Measurements from ENCODE around the gene MKNK2.

The MKNK2 gene

GRCh38 chr19:2081873-2082810, 31.1 kb upstream of the MKNK2 start:
- H3K27ac ChIP-seq, result no peak overlapping the region
- no peak for DNase-seq (ENCODE audit: low read depth, low spot score)

GRCh38 chr19:2080336-2080988, 29.4 kb upstream of the MKNK2 start:
- no peak for DNase-seq (ENCODE audit: low read depth, low spot score)
- peak overlapping the region; percentile 2 for H3K27ac ChIP-seq

DNA sequence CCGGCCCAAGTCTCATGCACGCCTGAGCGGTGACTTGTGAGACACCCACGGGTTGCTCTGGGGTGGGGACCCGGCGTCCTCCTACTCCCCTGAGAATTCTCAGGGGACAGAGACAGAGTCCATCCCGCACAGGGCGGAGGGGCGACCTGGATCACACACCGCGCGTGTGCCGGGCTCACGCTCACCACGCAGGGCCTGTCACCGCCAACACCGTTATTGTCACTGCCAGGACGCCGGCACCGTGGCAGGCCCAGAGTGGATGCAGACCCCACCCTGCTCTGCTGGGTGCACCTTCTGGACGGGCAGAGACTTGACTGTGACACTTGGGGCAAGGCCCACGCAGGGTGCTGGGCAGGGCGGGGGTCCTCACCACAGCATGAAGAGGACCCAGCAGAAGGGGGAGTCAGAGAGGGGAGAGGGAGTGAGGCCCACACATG, 28.8 kb upstream of the MKNK2 start:
- no peak for DNase-seq (ENCODE audit: low read depth, low spot score)
- H3K27ac ChIP-seq, result no peak overlapping the region

DNA sequence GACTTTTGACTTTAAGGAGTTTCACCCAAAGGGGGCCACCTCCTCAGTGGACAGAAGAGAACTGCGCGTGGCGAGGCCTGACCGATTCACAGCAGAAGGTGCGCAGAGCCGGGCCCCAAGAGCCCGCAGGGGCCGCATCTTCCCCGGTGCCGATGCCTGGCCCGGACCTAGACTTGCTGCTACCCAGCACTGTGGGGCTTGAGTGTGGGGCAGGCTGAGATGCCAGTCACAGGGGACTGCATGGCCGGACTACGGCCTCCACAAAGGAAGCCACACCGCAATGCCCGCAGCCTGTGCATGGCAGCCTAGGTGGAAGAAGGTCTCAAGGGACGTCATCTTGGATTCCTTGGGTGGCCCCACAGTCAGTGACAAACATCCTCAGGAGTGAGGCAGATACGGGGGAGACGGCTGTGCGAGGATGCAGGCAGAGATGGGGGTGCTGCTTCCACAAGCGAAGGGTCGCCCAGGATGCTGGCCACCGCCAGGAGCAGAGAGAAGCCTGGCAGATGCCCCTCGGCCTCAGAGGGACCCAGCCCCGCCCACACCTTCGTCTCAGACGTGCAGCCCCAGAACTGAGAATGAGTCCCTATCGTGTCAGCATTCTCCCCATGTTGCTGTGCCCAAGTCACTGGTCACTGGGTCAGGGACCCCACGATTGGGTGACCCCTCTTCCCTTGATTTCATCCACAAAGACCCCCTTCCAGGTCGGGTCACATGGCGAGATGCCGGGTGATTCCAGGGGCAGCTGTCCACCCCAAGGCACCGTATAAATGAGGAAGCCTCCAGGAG, 28.2 kb upstream of the MKNK2 start:
- no peak overlapping the region for H3K27ac ChIP-seq

DNA sequence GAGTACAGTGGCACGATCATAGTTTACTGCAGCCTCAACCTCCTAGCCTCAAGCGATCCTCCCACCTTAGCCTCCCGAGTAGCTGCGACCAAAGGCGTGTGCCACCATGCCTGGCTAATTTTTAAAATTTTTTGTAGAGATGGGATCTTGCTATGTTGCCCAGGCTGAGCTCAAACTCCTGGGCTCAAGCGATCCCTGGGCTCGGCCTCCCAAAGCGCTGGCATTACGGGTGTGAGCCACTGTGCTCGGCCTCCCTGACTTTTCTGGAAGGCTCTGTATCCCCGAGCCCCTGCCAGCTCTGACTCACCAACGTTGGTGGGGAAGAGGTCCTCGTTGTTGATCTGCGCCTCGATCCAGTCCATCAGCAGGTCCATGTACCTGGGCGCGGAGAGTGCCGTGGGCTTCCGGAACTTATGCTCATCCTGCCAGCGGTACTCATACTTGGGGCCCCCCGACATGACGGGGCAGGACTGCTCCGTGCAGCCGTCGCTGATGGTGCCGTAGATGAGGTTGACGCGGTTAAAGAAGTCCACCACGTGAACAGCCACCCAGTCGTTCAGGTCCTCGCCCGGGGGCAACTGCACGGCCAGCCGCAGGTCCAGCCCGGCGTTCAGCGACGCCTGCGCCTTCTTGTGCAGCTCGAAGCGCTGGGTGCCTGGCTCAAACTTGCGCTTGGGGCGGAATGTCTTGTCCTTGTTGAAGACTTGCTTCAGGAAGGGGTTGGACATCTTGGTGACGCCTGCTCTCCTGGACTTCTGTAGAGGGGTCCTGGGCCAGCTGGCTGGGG, 27.0 kb upstream of the MKNK2 start:
- no peak overlapping the region for H3K27ac ChIP-seq
- no peak for DNase-seq (ENCODE audit: low read depth, low spot score)

More for the DNA sequence above, 28.2 kb upstream of the MKNK2 start:
- DNase-seq (ENCODE audit: low read depth, low spot score), result no peak

- no peak overlapping the region for H3K27ac ChIP-seq
- DNase-seq (ENCODE audit: low read depth, low spot score), result no peak
Observed at GRCh38 chr19:2077398-2077797, 26.4 kb upstream of the MKNK2 start.

GRCh38 chr19:2076526-2076944, 25.5 kb upstream of the MKNK2 start:
- no peak overlapping the region for H3K27ac ChIP-seq
- no peak for DNase-seq (ENCODE audit: low read depth, low spot score)

DNA sequence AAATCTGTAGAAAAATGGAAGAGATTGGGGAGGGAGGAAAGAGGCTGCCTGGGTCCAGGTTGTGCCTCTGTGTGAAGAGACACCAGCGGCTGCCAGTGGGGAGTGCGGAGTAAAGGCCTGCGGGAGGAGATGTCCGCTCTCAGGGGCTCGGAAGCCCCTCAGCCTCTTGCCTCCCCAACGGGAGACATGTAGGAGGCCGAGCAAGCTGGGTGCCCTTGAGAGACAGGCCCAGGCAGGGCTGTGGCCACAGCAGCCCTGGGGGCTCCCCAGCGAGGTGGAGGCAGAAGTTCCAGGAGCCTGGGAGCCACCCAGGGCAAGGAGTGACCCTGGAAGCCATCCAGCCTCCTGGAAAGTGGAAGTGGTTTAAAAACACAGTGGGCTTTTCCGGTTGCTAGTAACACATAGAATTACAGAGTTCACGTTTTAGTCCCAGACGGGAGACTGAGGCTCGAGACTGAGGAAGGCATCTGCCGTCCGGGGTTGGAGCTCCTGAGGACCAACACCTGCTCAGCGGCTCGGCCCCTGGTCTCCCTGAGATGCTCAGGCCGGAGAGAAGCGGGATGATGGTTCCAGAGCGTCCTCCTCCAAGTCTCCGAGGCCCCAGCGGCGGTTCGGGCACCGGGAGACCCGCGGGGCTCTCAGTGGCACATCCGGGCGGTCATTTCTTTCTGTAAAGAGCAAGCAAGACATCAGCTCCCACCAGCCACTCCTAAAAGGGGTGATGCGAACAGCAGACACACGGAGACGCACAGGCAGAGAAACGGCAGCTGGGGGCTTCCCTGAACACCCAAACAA, 21.9 kb upstream of the MKNK2 start:
- no peak for DNase-seq (ENCODE audit: low read depth, low spot score)
- H3K27ac ChIP-seq, result no peak overlapping the region

DNA sequence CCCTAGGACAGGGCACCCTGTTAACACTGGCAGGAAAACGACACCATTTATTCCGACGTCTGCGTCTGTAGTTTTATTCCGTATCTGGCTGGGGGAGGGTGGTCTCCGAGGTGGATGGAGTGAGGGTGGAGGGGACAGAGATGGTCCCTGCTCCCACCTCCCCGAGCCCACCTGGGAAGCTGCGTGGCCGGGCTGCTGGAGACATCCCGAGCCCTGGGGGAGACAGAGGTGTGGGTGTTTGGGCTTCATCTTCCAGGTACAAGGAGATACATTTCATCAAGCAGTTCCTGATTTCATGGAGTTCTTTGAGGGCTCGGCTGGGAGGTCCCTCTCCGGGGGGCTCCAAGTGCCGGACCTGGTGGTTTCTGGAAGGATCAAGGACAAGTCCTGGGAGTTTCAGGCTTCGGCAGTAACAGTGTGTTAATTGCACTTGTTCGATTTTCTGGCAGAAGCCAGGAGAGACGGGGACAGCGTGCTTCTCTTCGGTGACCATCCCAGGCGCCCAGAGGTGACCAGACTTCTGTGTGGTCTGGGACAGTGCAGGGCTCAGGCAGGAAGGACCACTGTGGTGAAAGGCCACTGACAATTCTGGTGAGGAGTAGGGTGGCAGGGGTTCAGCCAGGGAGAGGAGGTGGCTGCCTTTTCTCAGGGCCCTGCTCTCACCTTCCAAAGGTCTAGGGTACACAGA, 20.1 kb upstream of the MKNK2 start:
- no peak for DNase-seq (ENCODE audit: low read depth, low spot score)
- no peak overlapping the region for H3K27ac ChIP-seq

- DNase-seq (ENCODE audit: low read depth, low spot score), result no peak
- H3K27ac ChIP-seq, result no peak overlapping the region
Observed at GRCh38 chr19:2070436-2070827, 19.4 kb upstream of the MKNK2 start.

DNA sequence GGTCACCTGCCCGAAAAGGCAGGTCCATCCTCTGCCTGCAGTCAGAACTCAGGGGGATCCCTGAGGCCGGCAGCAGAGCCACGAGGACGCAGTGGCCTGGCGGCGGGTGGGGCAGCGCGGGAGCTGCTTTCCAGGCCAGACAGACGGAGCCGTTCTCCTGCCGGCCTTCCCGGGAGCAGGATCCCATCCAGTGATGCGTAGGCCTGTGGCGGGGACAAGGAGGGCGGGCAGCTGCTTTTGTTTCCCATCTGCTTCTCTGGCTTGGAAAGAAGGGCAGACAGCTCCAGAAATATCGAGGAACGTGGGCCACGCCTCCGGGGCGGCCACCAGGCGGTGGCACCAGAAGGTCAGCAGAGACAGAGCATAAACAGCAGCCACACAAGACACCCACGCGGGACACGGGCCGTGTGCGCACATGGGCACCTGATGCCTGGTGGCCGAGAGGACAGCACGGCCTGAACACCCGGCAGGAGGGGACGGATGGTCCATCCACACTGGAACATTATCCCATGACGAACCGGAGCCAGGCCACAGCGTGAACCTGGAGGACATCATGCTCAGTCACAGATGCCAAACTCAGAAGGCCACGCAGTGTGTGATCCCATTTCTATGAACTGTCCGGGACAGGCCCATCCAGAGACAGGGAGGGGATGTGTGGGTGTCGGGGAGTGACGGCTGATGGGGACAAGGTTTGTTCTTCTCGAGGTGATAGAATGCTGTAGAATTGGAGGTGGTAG, 13.9 kb upstream of the MKNK2 start:
- no peak for DNase-seq (ENCODE audit: low read depth, low spot score)
- no peak overlapping the region for H3K27ac ChIP-seq

- no peak overlapping the region for H3K27ac ChIP-seq
- no peak for DNase-seq (ENCODE audit: low read depth, low spot score)
Observed at GRCh38 chr19:2064395-2064787, 13.3 kb upstream of the MKNK2 start.

GRCh38 chr19:2063824-2064223, 12.8 kb upstream of the MKNK2 start:
- no peak for DNase-seq (ENCODE audit: low read depth, low spot score)
- H3K27ac ChIP-seq, result no peak overlapping the region

- DNase-seq (ENCODE audit: low read depth, low spot score), result no peak
- H3K27ac ChIP-seq, result no peak overlapping the region
Observed at GRCh38 chr19:2062770-2063169, 11.7 kb upstream of the MKNK2 start.

- H3K27ac ChIP-seq, result no peak overlapping the region
- no peak for DNase-seq (ENCODE audit: low read depth, low spot score)
Observed at GRCh38 chr19:2062389-2062729, 11.3 kb upstream of the MKNK2 start.

DNA sequence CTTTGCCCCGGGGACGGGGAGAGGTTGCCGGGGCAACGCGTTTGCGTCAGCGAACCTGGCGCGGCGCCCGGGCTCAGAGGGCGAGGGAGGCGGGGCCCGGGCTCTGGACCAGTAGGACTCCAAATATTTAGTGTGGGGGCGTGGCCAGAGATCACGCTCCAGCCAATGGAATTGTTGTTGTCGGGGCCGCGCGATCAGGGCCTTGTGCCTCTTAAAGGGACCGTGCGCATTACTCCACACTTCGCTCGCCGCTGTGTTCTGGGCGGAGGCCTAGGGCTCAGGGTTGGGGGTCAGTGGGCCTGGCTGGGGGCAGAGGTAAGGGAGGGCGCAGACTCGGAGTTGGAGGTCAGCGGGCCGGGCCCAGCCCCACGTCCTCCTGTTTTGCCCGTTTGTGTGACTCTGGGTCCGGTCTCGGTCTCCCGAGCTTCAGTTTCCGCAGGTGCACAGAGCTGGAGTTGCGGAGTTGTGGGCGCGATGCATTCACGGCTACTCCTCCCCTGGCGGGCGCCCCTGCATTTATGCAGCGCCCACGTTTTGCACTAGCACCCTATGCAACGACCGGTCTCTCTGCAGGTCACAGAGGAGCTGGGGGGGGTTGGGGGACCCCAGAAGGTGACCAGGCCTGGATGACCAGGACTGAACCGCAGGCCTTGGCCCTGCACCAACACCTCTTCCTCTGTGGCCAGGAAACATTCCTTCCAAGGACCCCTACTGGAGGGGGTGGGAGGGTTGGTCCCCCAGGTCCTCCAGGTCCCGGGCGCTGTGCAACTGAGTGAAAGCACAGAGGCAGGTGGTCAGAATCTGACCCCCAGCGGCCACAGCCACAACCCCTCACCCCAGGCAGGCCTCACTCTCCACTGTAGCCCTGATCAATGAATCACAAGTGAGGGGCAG, 10.7 kb upstream of the MKNK2 start:
- H3K27ac ChIP-seq, result peak overlapping the region; percentile 98
- DNase-seq (ENCODE audit: low read depth, low spot score), result peak; percentile 80

DNA sequence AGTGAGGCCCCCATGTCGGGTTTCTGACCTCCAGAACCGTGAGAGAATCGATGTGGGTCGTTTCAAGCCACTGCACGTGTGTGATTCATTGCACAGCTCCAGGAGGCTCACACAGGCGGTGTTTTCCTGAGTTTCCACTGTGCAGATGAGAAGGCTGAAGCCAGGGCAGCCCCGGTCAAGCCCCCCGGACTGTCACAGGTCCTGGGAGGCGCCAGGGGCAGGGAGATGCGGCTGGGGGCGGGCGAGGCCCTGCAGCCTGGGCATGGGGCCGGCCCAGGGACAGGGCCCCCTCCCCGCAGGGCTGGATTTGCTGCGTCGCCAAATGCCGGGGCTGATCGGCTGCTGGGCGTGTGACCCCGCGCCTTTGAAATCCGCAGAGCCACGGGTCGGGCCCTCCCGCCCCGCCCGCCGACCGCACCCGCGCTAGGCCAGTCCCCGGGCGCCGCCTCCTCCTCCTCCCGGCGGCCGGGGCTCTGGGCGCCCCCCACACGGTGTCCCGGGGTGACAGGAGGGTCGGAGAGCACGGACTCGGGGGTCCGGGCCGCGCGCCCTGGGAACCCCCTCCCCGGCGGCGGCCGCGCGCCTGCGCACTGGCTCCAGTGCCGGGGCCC, 9.9 kb upstream of the MKNK2 start:
- peak overlapping the region; percentile 98 for H3K27ac ChIP-seq
- no peak for DNase-seq (ENCODE audit: low read depth, low spot score)
